GM19438 (cell line): ENCODE results near the gene GRAP.
"Not testable (repeated sequence)": the region's sequence is repeated elsewhere in the genome, so short reads cannot be mapped to it uniquely, and the experiment has no call there.

Experiments used
- ATAC-seq: cut with Tn5 transposase; IDR thresholded peaks from one replicate; pipeline ENCODE4 v1.9.1; 2021; ENCODE audit warnings: low read depth; ENCODE audit not compliant: unreplicated experiment

GRAP gene

GRCh38 chr17:19046782-19047375 is at the start of gene GRAP:
GRAP (minus strand) TSS chr17:19046957; CDS start chr17:19046926, 31 bp downstream.
- ATAC-seq, result not testable (repeated sequence)

GRCh38 chr17:19093684-19094438 is 47.1 kb upstream of the GRAP start:
- ATAC-seq, result not testable (repeated sequence)

- not testable (repeated sequence) for ATAC-seq
These were observed 46.3 kb upstream of the GRAP start for GRCh38 chr17:19092737-19093683.

- not testable (repeated sequence) for ATAC-seq
These were observed 43.5 kb upstream of the GRAP start for GRCh38 chr17:19090058-19090772.

- not testable (repeated sequence) for ATAC-seq
These were observed 42.3 kb upstream of the GRAP start for GRCh38 chr17:19088804-19089685.

GRCh38 chr17:19077386-19077785 is 30.6 kb upstream of the GRAP start:
- not testable (repeated sequence) for ATAC-seq

- ATAC-seq, result not testable (repeated sequence)
These were observed 29.8 kb upstream of the GRAP start for GRCh38 chr17:19076398-19077192.

GRCh38 chr17:19070318-19071168 is 23.8 kb upstream of the GRAP start:
- ATAC-seq, result peak; percentile 88

GRCh38 chr17:19064378-19064777 is 17.6 kb upstream of the GRAP start:
- not testable (repeated sequence) for ATAC-seq

- not testable (repeated sequence) for ATAC-seq
These were observed 16.7 kb upstream of the GRAP start for GRCh38 chr17:19063326-19063956.

GRCh38 chr17:19062718-19063325 is 16.1 kb upstream of the GRAP start:
- peak; percentile 49 for ATAC-seq

GRCh38 chr17:19062009-19062717 is 15.4 kb upstream of the GRAP start:
- ATAC-seq, result peak; percentile 83

- ATAC-seq, result peak; percentile 64
These were observed 8.7 kb upstream of the GRAP start for GRCh38 chr17:19055447-19055846.

GRCh38 chr17:19048826-19049225 is 2.1 kb upstream of the GRAP start:
- not testable (repeated sequence) for ATAC-seq

GRCh38 chr17:19047510-19047909 is 753 bp upstream of the GRAP start:
- ATAC-seq, result not testable (repeated sequence)

GRCh38 chr17:19044643-19045042 is 2.1 kb downstream of the GRAP start:
- ATAC-seq, result not testable (repeated sequence)
